SK-N-SH (cell line): ENCODE data around the gene TMEM88. TPM values are rescaled to one million over a fixed set of nuclear protein-coding genes. Genes with fewer than 3 reads are reported as not detected.

Experiments used
- CTCF ChIA-PET: fragments of 300-600, 350-600 bp; formaldehyde crosslinking; extraction: SDS; loops from one replicate; lab custom pipeline; 2021; lab: Yijun Ruan, JAX
- POLR2A ChIA-PET: fragments of 350-600 bp; sonication (Branson Sonifier 250); formaldehyde crosslinking; extraction: SDS; loops from one replicate; lab custom pipeline; 2020; ENCODE audit warnings: antibody characterized with exemption, inconsistent platforms; lab: Yijun Ruan, JAX
- DNase-seq: peaks from one replicate; pipeline ENCODE4 v3.0.0; 2012
- H2AFZ ChIP-seq: fragments of 200-600 bp; sonication (generic); 2 replicates; pipeline ENCODE4 v1.8.1; 2016; ENCODE audit warnings: antibody characterized with exemption, mild to moderate bottlenecking, low read depth
- H3F3A ChIP-seq: fragments of 200-600 bp; sonication (generic); replicated peaks from 2 replicates; pipeline ENCODE3; 2016; ENCODE audit warnings: antibody characterized with exemption, mild to moderate bottlenecking; ENCODE audit not compliant: insufficient read depth
- H3K27ac ChIP-seq, 2 experiments: fragments of 200-500 bp in 1 of 2; fragments of 200-600 bp in 1 of 2; sonication (Bioruptor generic) in 1 of 2; sonication (generic), shearing (Covaris generic) in 1 of 2; 2 replicates each; pipeline versions ENCODE4 v1.5.1 to v1.6.1; 2014 to 2016; ENCODE audit warnings: low read depth in 2 of 2, inconsistent platforms in 1 of 2, low read length in 1 of 2, mild to moderate bottlenecking in 1 of 2, mixed read lengths in 1 of 2
- H3K27me3 ChIP-seq: fragments of 200-600 bp; sonication (generic), shearing (Covaris generic); 2 replicates; pipeline ENCODE4 v1.6.1; 2016; ENCODE audit warnings: mixed run types; ENCODE audit not compliant: insufficient read depth
- H3K36me3 ChIP-seq, 2 experiments: fragments of 200-500 bp in 1 of 2; fragments of 200-600 bp in 1 of 2; sonication (Bioruptor generic) in 1 of 2; sonication (generic) in 1 of 2; replicated peaks in 1 of 2; 2 replicates each; pipeline versions ENCODE3 to v1.5.1; 2014 to 2016; ENCODE audit warnings: low read length in 1 of 2, mild to moderate bottlenecking in 1 of 2; ENCODE audit not compliant: insufficient read depth in 2 of 2, control insufficient read depth in 1 of 2
- H3K4me1 ChIP-seq, 2 experiments: fragments of 200-500 bp in 1 of 2; fragments of 200-600 bp in 1 of 2; sonication (Bioruptor generic) in 1 of 2; sonication (generic), shearing (Covaris generic) in 1 of 2; 2 replicates each; pipeline versions ENCODE4 v1.5.1 to v1.6.1; 2014 to 2016; ENCODE audit warnings: low read depth in 1 of 2, low read length in 1 of 2, mixed run types in 1 of 2; ENCODE audit not compliant: insufficient read depth in 2 of 2, control insufficient read depth in 1 of 2
- H3K4me2 ChIP-seq: fragments of 200-600 bp; sonication (generic), shearing (Covaris generic); 2 replicates; pipeline ENCODE4 v1.6.1; 2017; ENCODE audit warnings: mixed run types
- H3K4me3 ChIP-seq, 2 experiments: fragments of 200-500 bp in 1 of 2; fragments of 200-600 bp in 1 of 2; sonication (Bioruptor generic) in 1 of 2; sonication (generic), shearing (Covaris generic) in 1 of 2; 2 replicates each; pipeline versions ENCODE4 v1.5.1 to v1.8.1; 2014 to 2016; ENCODE audit warnings: low read depth in 2 of 2, inconsistent platforms in 1 of 2, low read length in 1 of 2, mild to moderate bottlenecking in 1 of 2, mixed read lengths in 1 of 2, moderate library complexity in 1 of 2
- H3K79me2 ChIP-seq: fragments of 200-600 bp; sonication (generic); 2 replicates; pipeline ENCODE4 v1.8.1; 2017; ENCODE audit warnings: mild to moderate bottlenecking; ENCODE audit not compliant: insufficient read depth
- H3K9ac ChIP-seq: fragments of 200-600 bp; sonication (generic); 2 replicates; pipeline ENCODE4 v1.6.1; 2017; ENCODE audit warnings: mixed run types
- H3K9me2 ChIP-seq: fragments of 200-600 bp; sonication (generic); 2 replicates; pipeline ENCODE4 v1.6.1; 2017; ENCODE audit warnings: mixed run types
- H3K9me3 ChIP-seq: fragments of 200-600 bp; sonication (generic); 2 replicates; pipeline ENCODE4 v1.6.1; 2017; ENCODE audit warnings: mixed run types, mild to moderate bottlenecking, moderate library complexity
- H4K20me1 ChIP-seq: fragments of 200-600 bp; sonication (generic); 2 replicates; pipeline ENCODE4 v1.6.1; 2017; ENCODE audit warnings: mild to moderate bottlenecking, mixed run types; ENCODE audit not compliant: insufficient read depth
- EP300 ChIP-seq, 2 experiments: IDR thresholded peaks; 2 replicates each; pipeline versions ENCODE4 v1.4.0 to v1.6.1; 2012; ENCODE audit warnings: borderline replicate concordance in 1 of 2, low read depth in 1 of 2, low read length in 1 of 2
- FOXJ3 ChIP-seq: sonication (generic); formaldehyde crosslinking; IDR thresholded peaks from 2 replicates; pipeline ENCODE4 v1.5.1; 2020; ENCODE audit warnings: mild to moderate bottlenecking, missing genetic modification reagents
- FOXM1 ChIP-seq: IDR thresholded peaks from 2 replicates; pipeline ENCODE4 v1.4.0; 2012; ENCODE audit warnings: low read depth, mild to moderate bottlenecking
- JUND ChIP-seq: IDR thresholded peaks from 2 replicates; pipeline ENCODE4 v1.4.0; 2012
- NFIC ChIP-seq: IDR thresholded peaks from 2 replicates; pipeline ENCODE4 v1.4.0; 2012; ENCODE audit warnings: borderline replicate concordance
- RAD21 ChIP-seq: IDR thresholded peaks from 2 replicates; pipeline ENCODE4 v1.6.1; 2012; ENCODE audit warnings: mild to moderate bottlenecking, low read length
- RCOR1 ChIP-seq: fragments of 150-350 bp; IDR thresholded peaks from 2 replicates; pipeline ENCODE4 v1.6.1; 2017; ENCODE audit warnings: antibody characterized with exemption, low read length
- RFX5 ChIP-seq: IDR thresholded peaks from 2 replicates; pipeline ENCODE4 v1.6.1; 2012; ENCODE audit warnings: mild to moderate bottlenecking, improper control_type of control experiment, low read length
- TCF12 ChIP-seq: IDR thresholded peaks from 2 replicates; pipeline ENCODE4 v1.4.0; 2012
- TEAD4 ChIP-seq: IDR thresholded peaks from 2 replicates; pipeline ENCODE4 v1.4.0; 2012; ENCODE audit warnings: mild to moderate bottlenecking, borderline replicate concordance; ENCODE audit not compliant: insufficient read depth
- YY1 ChIP-seq: IDR thresholded peaks from 2 replicates; pipeline ENCODE4 v1.4.0; 2012; ENCODE audit warnings: low read depth, mild to moderate bottlenecking
- WGBS: methylation state at CpG from one replicate; pipeline ENCODE4 v1.1.6; 2017; ENCODE audit warnings: low lambda C conversion rate; 5-methylcytosine and 5-hydroxymethylcytosine counted together
- polyA plus RNA-seq, 3 experiments: library from polyadenylated mRNA; depleted of rRNA; stranded (reverse); fragments of >200 nt; gene quantifications; 2 replicates each; pipeline ENCODE4 v1.2.3, GENCODE V29; 2012
- TF ChIP-seq, protein P1 (sequence below): IDR thresholded peaks from 2 replicates; pipeline ENCODE4 v1.4.0; 2012; ENCODE audit warnings: low read depth, borderline replicate concordance
- TF ChIP-seq, protein P2 (sequence below): IDR thresholded peaks from 2 replicates; pipeline ENCODE4 v1.6.1; 2012; ENCODE audit warnings: mild to moderate bottlenecking, low read depth, low read length, moderate library complexity
- TF ChIP-seq, protein P3 (sequence below): IDR thresholded peaks from 2 replicates; pipeline ENCODE4; 2012
- TF ChIP-seq, protein P4 (sequence below): IDR thresholded peaks from 2 replicates; pipeline ENCODE4 v1.4.0; 2012; ENCODE audit warnings: low read depth

The TMEM88 gene
- polyA plus RNA-seq, 1 of the 3 experiments (the other 2 are of a cell fraction), result 1.2 TPM

DNA sequence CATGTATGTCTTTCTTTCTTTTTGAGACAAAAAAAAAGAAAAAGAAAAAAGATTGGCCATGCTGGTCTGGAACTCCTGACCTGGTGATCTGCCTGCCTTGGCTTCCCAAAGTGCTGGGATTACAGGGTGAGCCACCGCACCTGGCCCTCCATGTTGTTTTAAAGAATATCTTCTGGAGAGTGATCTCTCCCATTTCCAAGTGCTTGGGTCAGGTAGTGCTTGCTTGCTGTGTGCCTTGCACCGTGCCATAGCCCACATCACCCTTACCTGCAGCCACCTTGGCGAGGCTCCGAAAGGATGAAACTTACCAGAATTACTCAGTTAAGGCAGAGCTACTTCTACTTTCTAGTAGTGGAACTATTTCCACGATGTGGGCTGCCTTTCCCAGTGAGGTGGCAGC lies 39.9 kb upstream of the TMEM88 start:
- Histone ChIP-seq H3K27ac (no peak overlapping the region), H3F3A (no peaks in the 10 kb centered on the region), H3K27me3 (no peaks in the 10 kb centered on the region), H2AFZ (no peak overlapping the region), H3K79me2 (no peaks in the 10 kb centered on the region), H3K4me1 (peaks cover 0 to 8% of the 10 kb centered on the region in 2 experiments; a peak in 1 of 4 replicates), H3K36me3 (no peaks in the 10 kb centered on the region), H3K4me3 (no peak overlapping the region), H3K9me2 (no peaks in the 10 kb centered on the region), H3K9me3 (no peaks in the 10 kb centered on the region), H3K4me2 (no peak overlapping the region), H4K20me1 (no peaks in the 10 kb centered on the region), H3K9ac (no peak overlapping the region)
- CTCF ChIA-PET, result interaction anchor here (0.8 to 2.0 kb wide), 3 partner anchors 11 to 259 kb away, joined by 3 to 12 read pairs (median 4); no protein-coding TSS in a partner anchor
- POLR2A ChIA-PET, result no interaction called here
- DNase-seq, result no peak
- TF ChIP-seq, protein P1, sequence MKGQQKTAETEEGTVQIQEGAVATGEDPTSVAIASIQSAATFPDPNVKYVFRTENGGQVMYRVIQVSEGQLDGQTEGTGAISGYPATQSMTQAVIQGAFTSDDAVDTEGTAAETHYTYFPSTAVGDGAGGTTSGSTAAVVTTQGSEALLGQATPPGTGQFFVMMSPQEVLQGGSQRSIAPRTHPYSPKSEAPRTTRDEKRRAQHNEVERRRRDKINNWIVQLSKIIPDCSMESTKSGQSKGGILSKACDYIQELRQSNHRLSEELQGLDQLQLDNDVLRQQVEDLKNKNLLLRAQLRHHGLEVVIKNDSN, result no peak
- TF ChIP-seq, protein P2, sequence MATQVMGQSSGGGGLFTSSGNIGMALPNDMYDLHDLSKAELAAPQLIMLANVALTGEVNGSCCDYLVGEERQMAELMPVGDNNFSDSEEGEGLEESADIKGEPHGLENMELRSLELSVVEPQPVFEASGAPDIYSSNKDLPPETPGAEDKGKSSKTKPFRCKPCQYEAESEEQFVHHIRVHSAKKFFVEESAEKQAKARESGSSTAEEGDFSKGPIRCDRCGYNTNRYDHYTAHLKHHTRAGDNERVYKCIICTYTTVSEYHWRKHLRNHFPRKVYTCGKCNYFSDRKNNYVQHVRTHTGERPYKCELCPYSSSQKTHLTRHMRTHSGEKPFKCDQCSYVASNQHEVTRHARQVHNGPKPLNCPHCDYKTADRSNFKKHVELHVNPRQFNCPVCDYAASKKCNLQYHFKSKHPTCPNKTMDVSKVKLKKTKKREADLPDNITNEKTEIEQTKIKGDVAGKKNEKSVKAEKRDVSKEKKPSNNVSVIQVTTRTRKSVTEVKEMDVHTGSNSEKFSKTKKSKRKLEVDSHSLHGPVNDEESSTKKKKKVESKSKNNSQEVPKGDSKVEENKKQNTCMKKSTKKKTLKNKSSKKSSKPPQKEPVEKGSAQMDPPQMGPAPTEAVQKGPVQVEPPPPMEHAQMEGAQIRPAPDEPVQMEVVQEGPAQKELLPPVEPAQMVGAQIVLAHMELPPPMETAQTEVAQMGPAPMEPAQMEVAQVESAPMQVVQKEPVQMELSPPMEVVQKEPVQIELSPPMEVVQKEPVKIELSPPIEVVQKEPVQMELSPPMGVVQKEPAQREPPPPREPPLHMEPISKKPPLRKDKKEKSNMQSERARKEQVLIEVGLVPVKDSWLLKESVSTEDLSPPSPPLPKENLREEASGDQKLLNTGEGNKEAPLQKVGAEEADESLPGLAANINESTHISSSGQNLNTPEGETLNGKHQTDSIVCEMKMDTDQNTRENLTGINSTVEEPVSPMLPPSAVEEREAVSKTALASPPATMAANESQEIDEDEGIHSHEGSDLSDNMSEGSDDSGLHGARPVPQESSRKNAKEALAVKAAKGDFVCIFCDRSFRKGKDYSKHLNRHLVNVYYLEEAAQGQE, result no peak
- TF ChIP-seq EP300 (IDR thresholded peaks at IDR 0.05; ENCODE audit: borderline replicate concordance in 1 of 2, low read depth in 1 of 2, low read length in 1 of 2), result no peak
- no peak for TF ChIP-seq TCF12
- WGBS, result 81% methylated on average over 5 of the region's 5 CpGs

DNA sequence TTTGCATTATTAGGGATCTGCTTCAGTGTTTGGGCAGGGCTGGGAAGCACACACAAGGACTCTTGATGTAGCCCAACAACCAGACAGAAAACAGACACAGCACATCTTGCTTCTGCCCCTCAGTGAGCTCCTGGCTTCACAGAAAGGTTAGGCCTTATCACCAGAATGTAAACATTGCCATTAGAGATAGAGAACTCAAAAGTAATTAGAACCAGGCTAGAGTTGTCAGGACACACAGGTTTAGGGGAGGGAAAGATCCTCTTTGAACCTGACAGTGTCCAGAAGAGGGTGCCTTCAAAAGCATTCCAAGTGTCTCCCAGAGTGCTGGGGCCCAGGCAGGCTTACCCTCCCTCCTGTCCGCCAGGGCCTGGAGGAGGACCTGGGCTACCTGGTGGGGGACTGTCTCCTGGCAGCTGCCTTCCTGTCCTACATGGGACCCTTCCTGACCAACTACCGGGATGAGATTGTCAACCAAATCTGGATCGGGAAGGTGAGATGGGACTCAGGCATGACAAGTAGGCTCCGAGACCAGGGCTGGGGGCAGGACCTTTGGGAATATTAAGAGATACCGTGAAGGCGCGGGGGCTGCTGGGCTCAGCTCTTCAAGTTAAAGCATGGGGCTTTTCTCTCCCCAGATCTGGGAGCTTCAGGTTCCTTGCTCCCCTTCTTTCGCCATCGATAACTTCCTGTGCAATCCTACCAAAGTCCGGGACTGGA lies 37.8 kb upstream of the TMEM88 start:
- H3K4me1 ChIP-seq, result peaks cover 0 to 8% of the 10 kb centered on the region in 2 experiments; a peak in 1 of 4 replicates
- no peaks in the 10 kb centered on the region for H3K36me3 ChIP-seq
- no peaks in the 10 kb centered on the region for H4K20me1 ChIP-seq
- H3K27ac ChIP-seq, result no peak overlapping the region
- no peak for DNase-seq
- no peak overlapping the region for H2AFZ ChIP-seq
- 81% methylated on average over 7 of the region's 10 CpGs for WGBS
- H3K4me2 ChIP-seq, result no peak overlapping the region
- H3K9ac ChIP-seq, result no peak overlapping the region
- H3K9me3 ChIP-seq, result no peaks in the 10 kb centered on the region
- no peak overlapping the region for H3K4me3 ChIP-seq
- ChIA-PET POLR2A (interaction anchor here (1.0 to 1.4 kb wide), 2 partner anchors 8 to 40 kb away, joined by 4 to 5 read pairs; partner anchors contain the start of gene NAA38), CTCF (interaction anchor here (1.0 to 2.7 kb wide), 8 partner anchors 9 to 224 kb away, joined by 3 to 18 read pairs (median 4); partner anchors contain the start of gene NAA38)
- no peaks in the 10 kb centered on the region for H3K27me3 ChIP-seq
- no peak for TF ChIP-seq NFIC
- TF ChIP-seq FOXJ3 (CRISPR knock-in tag), result no peak
- no peak for TF ChIP-seq TEAD4
- no peak for TF ChIP-seq RAD21
- TF ChIP-seq RCOR1, result no peak
- no peak for TF ChIP-seq FOXM1
- no peak for TF ChIP-seq YY1
- TF ChIP-seq, protein P3, sequence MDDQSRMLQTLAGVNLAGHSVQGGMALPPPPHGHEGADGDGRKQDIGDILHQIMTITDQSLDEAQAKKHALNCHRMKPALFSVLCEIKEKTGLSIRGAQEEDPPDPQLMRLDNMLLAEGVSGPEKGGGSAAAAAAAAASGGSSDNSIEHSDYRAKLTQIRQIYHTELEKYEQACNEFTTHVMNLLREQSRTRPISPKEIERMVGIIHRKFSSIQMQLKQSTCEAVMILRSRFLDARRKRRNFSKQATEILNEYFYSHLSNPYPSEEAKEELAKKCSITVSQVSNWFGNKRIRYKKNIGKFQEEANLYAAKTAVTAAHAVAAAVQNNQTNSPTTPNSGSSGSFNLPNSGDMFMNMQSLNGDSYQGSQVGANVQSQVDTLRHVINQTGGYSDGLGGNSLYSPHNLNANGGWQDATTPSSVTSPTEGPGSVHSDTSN, result no peak
- no peak for TF ChIP-seq JUND
- no peak for TF ChIP-seq RFX5
- TF ChIP-seq, protein P4, sequence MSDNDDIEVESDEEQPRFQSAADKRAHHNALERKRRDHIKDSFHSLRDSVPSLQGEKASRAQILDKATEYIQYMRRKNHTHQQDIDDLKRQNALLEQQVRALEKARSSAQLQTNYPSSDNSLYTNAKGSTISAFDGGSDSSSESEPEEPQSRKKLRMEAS, result no peak
- H3K9me2 ChIP-seq, result no peaks in the 10 kb centered on the region
- H3F3A ChIP-seq, result no peaks in the 10 kb centered on the region
- H3K79me2 ChIP-seq, result no peaks in the 10 kb centered on the region
